Heart right ventricle (tissue), 16 donors: ENCODE results near the gene TAGLN3. TPM values are rescaled to one million over a fixed set of nuclear protein-coding genes. Genes with fewer than 3 reads are reported as not detected.

ENCODE experiments used
- ATAC-seq, 8 donors: fragments of 200-7000 bp; cut with Tn5 transposase; one replicate each; pipeline ENCODE4 v1.9.1; 2020; ENCODE audit warnings: mild to moderate bottlenecking in 8 of 8, moderate library complexity in 8 of 8, moderate number of reproducible peaks in 1 of 8
- DNase-seq, 2 donors: peaks; one replicate each; pipeline ENCODE4 v3.0.0-alpha.2; 2020
- H3K27ac ChIP-seq, 10 donors: fragments of 200-600 bp; sonication (generic) in 2 of 10; one replicate each; pipeline versions ENCODE4 v1.5.0 to v1.8.0; 2020 to 2022; ENCODE audit warnings: mild to moderate bottlenecking in 3 of 10
- H3K27me3 ChIP-seq, 7 donors: fragments of 200-600 bp; one replicate each; pipeline ENCODE4 v1.8.0; 2021 to 2022; ENCODE audit warnings: mild to moderate bottlenecking in 2 of 7
- H3K36me3 ChIP-seq, 9 donors: fragments of 200-600 bp; sonication (generic) in 1 of 9; one replicate each; pipeline versions ENCODE4 v1.5.0 to v1.8.0; 2020 to 2022; ENCODE audit warnings: mild to moderate bottlenecking in 2 of 9
- H3K4me1 ChIP-seq, 9 donors: fragments of 200-600 bp; sonication (generic) in 1 of 9; one replicate each; pipeline versions ENCODE4 v1.5.0 to v1.8.0; 2020 to 2022; ENCODE audit warnings: mild to moderate bottlenecking in 4 of 9
- H3K4me3 ChIP-seq, 10 donors: fragments of 200-600 bp; sonication (generic) in 2 of 10; one replicate each; pipeline versions ENCODE4 v1.5.0 to v1.8.0; 2020 to 2022; ENCODE audit warnings: mild to moderate bottlenecking in 7 of 10, moderate library complexity in 2 of 10
- H3K9me3 ChIP-seq, 11 donors: fragments of 200-600 bp in 10 of 11; sonication (generic) in 2 of 11; one replicate each; pipeline versions ENCODE4 v1.5.0 to v1.8.0; 2013 to 2022; ENCODE audit warnings: mild to moderate bottlenecking in 2 of 11, control low read depth in 1 of 11, moderate library complexity in 1 of 11
- WGBS, 2 donors: extraction: QIAGEN DNeasy Blood & Tissue Kit; methylation state at CpG; one replicate each; pipeline ENCODE4 v1.1.7; 2013; ENCODE audit warnings: inconsistent platforms in 1 of 2; 5-methylcytosine and 5-hydroxymethylcytosine counted together
- intact Hi-C, 10 donors: fragments of 100-400 bp; cut with DNase I; formaldehyde crosslinking; loops; one replicate each; pipeline versions ENCODE4 v1.11.1 to v1.14.2; 2022
- polyA plus RNA-seq, 2 donors: library from polyadenylated mRNA; stranded (reverse); fragments of 200-250 nt; gene quantifications; one replicate each; pipeline ENCODE4 v1.2.3, GENCODE V29; 2013
- total RNA-seq, 10 donors: library from RNA; stranded (reverse); fragmentation: NEBNext Ultra II Directional in 3 of 10; extraction: Animal tissue kit (Norgen Biotek cat#: 25700) in 3 of 10; gene quantifications; one replicate each; pipeline versions ENCODE4 v1.2.1 to v1.2.4, GENCODE V29; 2021 to 2023
- TF ChIP-seq, protein P1 (sequence below), 9 donors: fragments of 200-600 bp; sonication (generic) in 2 of 9; IDR thresholded peaks; one replicate each; pipeline versions ENCODE4 v1.5.0 to v1.8.0; 2021 to 2022; ENCODE audit warnings: antibody characterized with exemption in 9 of 9, mild to moderate bottlenecking in 5 of 9, moderate library complexity in 1 of 9
- donor health status: Arrhythmogenic right ventricular cardiomyopathy.
- donor health status: ischemic (EF 13 %, LVEDD 7.1; RV severe dilation, severe dysfunction).
- donor health status: healthy with polysubstance abuse.
- donor health status: DM: no; HTN: yes; CAD: no.
- donor health status: DM: no; HTN: no; CAD: no.
- donor health status: ischemic (EF 25% LVEDD 6.9; RV normal size, moderate dysfunction).
- donor health status: ischemic (EF 25% LVEDD 5.7; RV mildly dilated, moderate dysfunction).
- donor health status: healthy.
- donor health status: DM: yes; HTN: yes; CAD: no.
- donor health status: Ischemic cardiomyopathy.
- donor health status: ischemic (EF 35%, LVEDD 5.7; RV mildly dilated, moderate dysfunction).
- donor health status: nonischemic (EF 11% LVEDD 7.7; RV severe dilation, severe dysfunction).
- donor health status: DM: yes; HTN: yes; CAD: no.
- donor health status: PGD.
- donor health status: ischemic (EF 29% LVEDD 5.4; RV normal size, mild dysfunction).
- donor health status: nonischemic (EF 23%, LVEDD 6.1; RV moderate dilation, normal function).

The TAGLN3 gene
- total and polyA plus RNA-seq, 12 donors, result 0.10 to 1.1 (median 0.58) TPM; not detected in 3

DNA sequence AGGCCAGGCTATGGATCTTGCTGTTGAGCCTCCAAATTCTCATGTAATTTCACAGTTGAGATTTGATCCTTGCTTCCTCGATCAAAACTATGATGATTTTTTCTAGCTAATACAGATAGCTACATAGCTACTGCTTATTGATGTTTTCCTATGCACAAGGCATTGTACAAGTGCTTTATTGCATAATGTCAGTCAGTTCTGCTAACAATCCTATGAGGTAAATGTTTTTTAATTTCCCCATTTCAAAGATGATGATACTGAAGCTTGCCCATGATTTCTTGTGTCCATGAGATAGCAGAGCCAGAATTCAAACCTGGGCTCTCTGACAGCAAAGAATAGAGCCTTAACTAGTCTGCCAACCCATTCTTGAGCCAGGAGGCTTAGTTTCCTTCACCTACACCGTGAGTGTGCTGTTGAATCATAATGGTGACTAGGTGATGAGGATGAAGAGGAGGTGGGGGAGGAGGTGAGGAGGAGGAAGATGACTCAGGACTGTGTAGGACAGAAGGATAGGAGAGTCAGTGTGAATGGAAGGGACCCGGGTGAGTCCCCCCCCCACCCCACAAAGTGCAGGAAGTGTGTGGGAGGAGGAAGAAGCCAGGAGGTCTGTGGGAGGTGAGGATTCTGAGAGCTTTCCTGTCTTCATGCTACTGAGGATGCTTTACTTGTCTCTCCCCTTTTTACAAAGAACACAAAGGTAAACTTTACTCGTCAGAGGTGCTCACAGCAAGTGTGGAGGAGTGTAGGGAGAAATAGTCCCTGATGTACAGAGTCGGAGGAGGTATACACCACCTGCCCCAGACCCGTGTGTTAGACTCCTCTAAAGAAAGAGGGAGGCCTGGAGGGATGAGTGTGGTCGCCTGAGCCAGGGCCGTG, 3.6 kb downstream of the TAGLN3 start:
- H3K27me3 ChIP-seq, result peaks cover 0 to 30% (median 0%) of the 10 kb centered on the region in 7 donors
- no peak for DNase-seq
- H3K36me3 ChIP-seq, result no peaks in the 10 kb centered on the region
- H3K4me3 ChIP-seq, result no peak overlapping the region
- intact Hi-C loops, result no loop called here
- H3K9me3 ChIP-seq, result no peaks in the 10 kb centered on the region
- WGBS, 2 donors, result 76 to 79% methylated on average over 8 of the region's 8 CpGs
- H3K4me1 ChIP-seq, result peaks cover 0 to 23% (median 13%) of the 10 kb centered on the region in 9 donors
- no peak for ATAC-seq
- H3K27ac ChIP-seq, result no peak overlapping the region
- TF ChIP-seq, protein P1, sequence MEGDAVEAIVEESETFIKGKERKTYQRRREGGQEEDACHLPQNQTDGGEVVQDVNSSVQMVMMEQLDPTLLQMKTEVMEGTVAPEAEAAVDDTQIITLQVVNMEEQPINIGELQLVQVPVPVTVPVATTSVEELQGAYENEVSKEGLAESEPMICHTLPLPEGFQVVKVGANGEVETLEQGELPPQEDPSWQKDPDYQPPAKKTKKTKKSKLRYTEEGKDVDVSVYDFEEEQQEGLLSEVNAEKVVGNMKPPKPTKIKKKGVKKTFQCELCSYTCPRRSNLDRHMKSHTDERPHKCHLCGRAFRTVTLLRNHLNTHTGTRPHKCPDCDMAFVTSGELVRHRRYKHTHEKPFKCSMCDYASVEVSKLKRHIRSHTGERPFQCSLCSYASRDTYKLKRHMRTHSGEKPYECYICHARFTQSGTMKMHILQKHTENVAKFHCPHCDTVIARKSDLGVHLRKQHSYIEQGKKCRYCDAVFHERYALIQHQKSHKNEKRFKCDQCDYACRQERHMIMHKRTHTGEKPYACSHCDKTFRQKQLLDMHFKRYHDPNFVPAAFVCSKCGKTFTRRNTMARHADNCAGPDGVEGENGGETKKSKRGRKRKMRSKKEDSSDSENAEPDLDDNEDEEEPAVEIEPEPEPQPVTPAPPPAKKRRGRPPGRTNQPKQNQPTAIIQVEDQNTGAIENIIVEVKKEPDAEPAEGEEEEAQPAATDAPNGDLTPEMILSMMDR (IDR thresholded peaks at IDR 0.05), result no peak

DNA sequence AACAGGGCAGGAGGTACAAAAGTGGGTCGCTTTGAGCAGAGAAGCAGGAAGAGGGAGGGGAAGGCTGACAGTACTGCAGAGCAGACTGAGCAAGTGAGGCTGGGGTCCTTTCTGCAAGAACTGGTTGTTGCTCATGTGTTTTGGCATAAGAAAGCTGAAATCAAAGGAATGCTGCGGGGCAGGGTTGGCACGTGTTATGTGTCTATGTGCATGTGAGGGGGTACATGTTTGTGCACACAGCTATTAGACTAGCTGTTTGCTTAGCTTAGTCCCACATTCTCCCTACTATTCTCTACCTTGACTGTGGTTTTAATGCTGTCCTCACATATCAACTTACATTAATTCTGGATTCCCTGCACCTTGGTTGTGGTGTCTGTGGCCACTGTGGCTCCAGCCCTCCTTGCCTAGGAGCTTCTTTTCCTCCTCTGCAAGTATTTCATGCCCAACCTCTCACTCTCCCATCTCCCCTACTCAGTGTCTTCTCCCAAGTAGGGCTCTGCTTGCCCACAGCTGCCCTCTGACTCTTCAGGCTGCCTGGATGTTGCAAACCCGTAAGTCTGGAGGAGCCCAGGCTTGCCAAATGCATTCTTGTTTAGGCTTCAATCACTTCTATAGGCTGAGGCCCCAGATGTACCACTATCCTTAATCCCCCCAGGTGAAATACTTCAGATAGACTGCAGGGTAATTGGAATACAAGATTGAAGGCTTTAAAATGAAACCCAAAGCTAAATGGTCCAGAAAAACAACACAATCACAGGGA, 4.8 kb downstream of the TAGLN3 start:
- Histone ChIP-seq H3K4me3 (no peak overlapping the region), H3K36me3 (no peaks in the 10 kb centered on the region), H3K27ac (no peak overlapping the region), H3K9me3 (no peaks in the 10 kb centered on the region), H3K27me3 (peaks cover 0 to 25% (median 0%) of the 10 kb centered on the region in 7 donors), H3K4me1 (peaks cover 0 to 22% (median 17%) of the 10 kb centered on the region in 9 donors)
- TF ChIP-seq, protein P1 (IDR thresholded peaks at IDR 0.05), result no peak
- WGBS, 2 donors, result 82 to 96% methylated on average over 4 of the region's 4 CpGs
- DNase-seq, result no peak
- intact Hi-C loops, result no loop called here
- ATAC-seq, result no peak

DNA sequence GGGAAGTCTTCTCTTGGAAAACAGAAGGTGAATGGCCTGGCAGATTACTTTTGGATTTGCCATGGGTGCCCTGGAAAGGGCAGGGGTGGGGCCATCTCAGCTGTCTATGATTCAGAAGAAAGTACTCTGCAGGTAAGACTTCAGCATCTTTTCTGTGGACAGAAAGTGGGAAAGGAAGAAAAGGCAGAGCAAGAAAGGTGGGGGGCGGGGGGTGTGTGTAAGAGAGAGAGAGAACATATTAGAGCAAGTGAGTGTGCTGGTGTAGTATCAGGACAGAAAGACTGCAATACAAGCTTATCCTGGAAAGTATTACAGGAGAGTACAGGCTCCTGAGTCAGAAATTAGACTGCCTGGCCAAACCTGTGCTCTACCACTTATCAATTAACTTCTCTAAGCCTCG, 5.5 kb downstream of the TAGLN3 start:
- no peaks in the 10 kb centered on the region for H3K9me3 ChIP-seq
- TF ChIP-seq, protein P1 (IDR thresholded peaks at IDR 0.05), result no peak
- no peak overlapping the region for H3K4me3 ChIP-seq
- peaks cover 0 to 15% (median 10%) of the 10 kb centered on the region in 9 donors for H3K4me1 ChIP-seq
- 84 to 87% methylated on average over 2 of the region's 2 CpGs for WGBS, 2 donors
- peaks cover 0 to 19% (median 0%) of the 10 kb centered on the region in 7 donors for H3K27me3 ChIP-seq
- DNase-seq (no peak), ATAC-seq (no peak)
- intact Hi-C loops, result no loop called here
- no peaks in the 10 kb centered on the region for H3K36me3 ChIP-seq
- H3K27ac ChIP-seq, result no peak overlapping the region

DNA sequence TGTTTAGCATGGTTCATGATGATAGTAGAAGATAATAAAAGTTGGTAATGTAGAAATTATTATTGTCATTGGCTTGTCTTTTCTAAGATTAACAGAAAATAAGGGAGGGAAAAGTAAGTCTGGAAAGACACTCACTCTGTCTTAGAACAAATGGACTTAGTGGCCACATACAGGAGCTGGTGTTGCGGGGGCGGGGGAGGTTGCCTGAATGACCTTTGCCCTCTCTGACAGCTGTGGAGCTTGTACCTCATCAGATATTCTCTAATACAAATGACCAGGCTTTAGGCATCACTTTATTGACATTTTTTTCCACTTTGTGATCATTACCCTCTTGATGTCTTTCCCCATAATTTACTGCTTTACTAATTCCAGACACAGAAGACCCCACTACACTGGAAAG, 5.9 kb downstream of the TAGLN3 start:
- intact Hi-C loops, result no loop called here
- DNase-seq, result no peak
- Histone ChIP-seq H3K4me1 (peaks cover 0 to 10% (median 8%) of the 10 kb centered on the region in 9 donors), H3K27me3 (peaks cover 0 to 14% (median 0%) of the 10 kb centered on the region in 7 donors), H3K27ac (no peak overlapping the region), H3K9me3 (no peaks in the 10 kb centered on the region), H3K4me3 (no peak overlapping the region), H3K36me3 (no peaks in the 10 kb centered on the region)
- TF ChIP-seq, protein P1 (IDR thresholded peaks at IDR 0.05), result no peak
- WGBS, 2 donors, result 95 to 100% methylated on average over 2 of the region's 2 CpGs
- no peak for ATAC-seq
